ENCODE data around the gene EIF3L.

EIF3L gene

DNA sequence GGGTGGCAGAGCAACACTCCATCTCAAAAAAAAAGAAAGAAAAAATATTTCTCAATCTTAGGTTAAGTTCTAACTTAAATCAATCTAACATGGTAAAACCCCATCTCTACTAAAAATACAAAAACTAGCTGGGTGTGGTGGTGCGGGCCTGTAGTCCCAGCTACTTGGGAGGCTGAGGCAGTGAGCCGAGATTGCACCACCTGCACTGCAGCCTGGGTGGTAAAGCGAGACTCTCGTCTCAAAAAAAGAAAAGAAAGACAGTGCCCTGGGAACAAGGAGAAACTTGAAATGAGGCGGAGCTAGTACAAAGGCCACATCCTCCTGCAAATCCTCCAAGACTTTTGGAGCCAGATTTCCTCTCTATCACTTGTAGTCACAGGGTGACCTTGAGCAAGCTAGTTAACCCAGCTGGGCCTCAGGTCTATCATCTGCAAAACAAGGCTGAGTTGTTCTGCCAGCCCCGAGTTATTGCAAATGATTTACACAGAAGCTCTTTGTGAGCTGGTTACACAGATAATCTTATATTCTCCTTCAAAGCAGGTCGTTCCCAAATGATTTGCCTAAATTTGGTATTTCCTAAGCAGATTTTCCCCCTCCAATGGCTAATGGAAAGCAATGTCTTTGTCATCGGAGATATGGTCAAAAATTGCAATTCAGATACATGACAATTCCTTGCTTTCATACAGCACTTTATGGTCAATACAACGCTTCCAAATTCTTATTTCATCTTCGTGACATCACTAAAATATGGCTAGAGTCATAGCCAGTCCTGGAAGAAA lies 7.0 kb upstream of the EIF3L start:
- DNase-seq (ENCODE audit: low read depth): no peak
- TF ChIP-seq, protein P1, sequence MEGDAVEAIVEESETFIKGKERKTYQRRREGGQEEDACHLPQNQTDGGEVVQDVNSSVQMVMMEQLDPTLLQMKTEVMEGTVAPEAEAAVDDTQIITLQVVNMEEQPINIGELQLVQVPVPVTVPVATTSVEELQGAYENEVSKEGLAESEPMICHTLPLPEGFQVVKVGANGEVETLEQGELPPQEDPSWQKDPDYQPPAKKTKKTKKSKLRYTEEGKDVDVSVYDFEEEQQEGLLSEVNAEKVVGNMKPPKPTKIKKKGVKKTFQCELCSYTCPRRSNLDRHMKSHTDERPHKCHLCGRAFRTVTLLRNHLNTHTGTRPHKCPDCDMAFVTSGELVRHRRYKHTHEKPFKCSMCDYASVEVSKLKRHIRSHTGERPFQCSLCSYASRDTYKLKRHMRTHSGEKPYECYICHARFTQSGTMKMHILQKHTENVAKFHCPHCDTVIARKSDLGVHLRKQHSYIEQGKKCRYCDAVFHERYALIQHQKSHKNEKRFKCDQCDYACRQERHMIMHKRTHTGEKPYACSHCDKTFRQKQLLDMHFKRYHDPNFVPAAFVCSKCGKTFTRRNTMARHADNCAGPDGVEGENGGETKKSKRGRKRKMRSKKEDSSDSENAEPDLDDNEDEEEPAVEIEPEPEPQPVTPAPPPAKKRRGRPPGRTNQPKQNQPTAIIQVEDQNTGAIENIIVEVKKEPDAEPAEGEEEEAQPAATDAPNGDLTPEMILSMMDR (conservative IDR thresholded peaks at IDR 0.05; ENCODE audit: control insufficient read depth, insufficient read depth, low read depth, low read length): no peak
- no peak overlapping the region for H3K4me3 ChIP-seq (ENCODE audit: control insufficient read depth, low read depth, low read length)

DNA sequence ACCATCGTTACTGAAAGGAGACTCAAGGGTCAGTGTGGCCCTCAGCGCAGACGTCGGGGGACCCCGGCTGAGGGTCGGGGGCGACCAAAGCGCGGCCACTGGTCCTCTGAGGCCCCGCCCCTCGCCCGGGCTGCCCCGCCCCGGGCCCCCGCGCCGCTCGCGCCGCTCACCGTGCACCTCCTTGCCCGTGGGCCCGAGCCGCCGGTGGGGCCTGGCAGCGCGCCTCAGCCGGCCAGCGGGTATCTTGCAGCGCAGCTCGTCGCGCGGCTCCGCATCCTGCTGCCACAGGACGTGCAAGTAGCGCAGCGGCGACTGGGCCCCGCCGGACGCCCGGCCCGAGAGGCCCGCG lies 5.5 kb upstream of the EIF3L start:
- DNase-seq (ENCODE audit: low read depth): no peak
- H3K4me3 ChIP-seq (ENCODE audit: control insufficient read depth, low read depth, low read length): peak overlapping the region; percentile 73
- TF ChIP-seq, protein P1 (conservative IDR thresholded peaks at IDR 0.05; ENCODE audit: control insufficient read depth, insufficient read depth, low read depth, low read length): no peak

DNA sequence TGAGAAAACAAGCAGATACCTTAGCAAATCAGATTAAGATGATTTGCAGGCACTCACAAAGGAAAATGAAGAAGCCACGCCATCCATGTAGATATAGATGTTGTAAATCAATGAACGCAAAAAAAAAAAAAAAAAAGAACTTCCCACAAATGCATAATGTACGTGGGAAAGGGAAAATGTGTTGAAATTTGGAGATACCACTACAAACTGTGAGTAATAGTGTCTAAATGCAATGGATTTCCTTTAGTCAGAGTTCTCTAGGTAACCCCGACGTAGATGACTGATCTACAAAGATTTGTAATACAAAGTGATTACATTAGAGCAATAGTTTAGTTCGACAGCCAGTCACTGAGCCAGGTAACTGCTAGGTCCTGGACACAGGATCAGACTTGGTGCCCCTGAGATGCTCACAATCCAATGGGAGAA lies 4.3 kb upstream of the EIF3L start:
- TF ChIP-seq, protein P1 (conservative IDR thresholded peaks at IDR 0.05; ENCODE audit: control insufficient read depth, insufficient read depth, low read depth, low read length): no peak
- peak; percentile 29 for DNase-seq (ENCODE audit: low read depth)
- H3K4me3 ChIP-seq (ENCODE audit: control insufficient read depth, low read depth, low read length): peak overlapping the region; percentile 34

DNA sequence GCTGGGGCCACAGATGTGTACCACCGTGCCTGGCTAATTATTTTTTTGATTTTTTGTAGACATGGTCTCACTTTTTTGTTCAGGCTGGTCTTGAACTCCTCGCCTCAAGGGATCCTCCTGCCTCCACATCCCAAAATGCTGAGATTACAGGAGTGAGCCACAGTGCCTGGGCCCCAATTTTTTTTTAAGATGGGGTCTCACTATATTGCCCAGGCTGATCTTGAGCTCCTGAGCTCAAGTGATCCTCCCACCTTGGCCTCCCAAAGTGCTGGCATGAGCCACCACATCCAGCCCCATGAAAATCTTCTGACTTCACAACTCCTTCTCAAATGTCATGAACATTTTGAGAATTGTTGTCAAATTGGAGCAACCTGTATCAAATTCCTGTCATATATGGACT lies 2.8 kb upstream of the EIF3L start:
- TF ChIP-seq, protein P1 (conservative IDR thresholded peaks at IDR 0.05; ENCODE audit: control insufficient read depth, insufficient read depth, low read depth, low read length): no peak
- DNase-seq (ENCODE audit: low read depth): no peak
- no peak overlapping the region for H3K4me3 ChIP-seq (ENCODE audit: control insufficient read depth, low read depth, low read length)

DNA sequence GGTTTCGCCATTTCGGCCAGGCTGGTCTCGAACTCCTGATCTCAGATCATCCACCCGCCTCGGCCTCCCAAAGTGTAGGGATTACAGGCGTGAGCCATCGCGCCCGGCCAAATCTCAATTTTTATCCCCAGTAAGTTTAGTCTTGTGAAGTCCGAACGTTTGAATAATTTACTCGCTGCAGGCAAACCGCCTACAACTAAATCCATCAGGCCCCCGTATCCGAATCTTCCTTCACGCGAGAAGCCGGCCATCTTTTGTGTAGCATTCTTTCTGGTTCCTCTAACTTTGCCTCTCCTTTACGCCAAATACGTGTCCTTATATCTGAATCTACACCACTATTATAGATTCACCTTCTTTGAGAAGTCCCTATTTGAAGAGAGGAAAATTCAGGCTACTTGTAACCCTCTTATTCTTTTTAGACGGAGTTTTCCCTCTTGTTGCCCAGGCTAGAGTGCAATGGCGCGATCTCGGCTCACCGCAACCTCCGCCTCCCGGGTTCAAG lies 581 bp upstream of the EIF3L start:
- TF ChIP-seq, protein P1 (conservative IDR thresholded peaks at IDR 0.05; ENCODE audit: control insufficient read depth, insufficient read depth, low read depth, low read length): no peak
- H3K4me3 ChIP-seq (ENCODE audit: control insufficient read depth, low read depth, low read length): peak overlapping the region; percentile 98
- DNase-seq (ENCODE audit: low read depth): peak; percentile 49

DNA sequence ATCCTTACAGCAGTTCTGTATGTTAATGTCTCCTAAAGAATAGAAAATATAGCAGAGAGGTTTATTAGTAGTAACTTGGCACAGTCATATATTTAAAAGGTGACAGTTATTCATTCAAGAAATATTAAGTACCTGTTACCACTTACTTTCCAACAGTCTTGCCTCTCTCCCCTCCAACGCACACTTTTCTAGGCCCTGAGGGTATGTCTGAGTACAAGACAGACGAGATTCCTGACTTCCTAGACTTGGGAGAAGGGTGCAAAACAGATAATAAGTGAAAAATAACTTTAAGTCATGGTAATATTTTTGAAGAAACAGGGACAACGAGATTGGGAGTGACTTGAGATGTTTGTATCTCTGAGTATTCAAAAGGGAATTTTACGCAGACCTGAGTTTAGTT lies 1.6 kb downstream of the EIF3L start:
- H3K4me3 ChIP-seq (ENCODE audit: control insufficient read depth, low read depth, low read length): no peak overlapping the region

More for the DNA sequence above, 1.6 kb downstream of the EIF3L start:
- TF ChIP-seq, protein P1 (conservative IDR thresholded peaks at IDR 0.05; ENCODE audit: control insufficient read depth, insufficient read depth, low read depth, low read length): no peak
- DNase-seq (ENCODE audit: low read depth): no peak

Data from fibroblast of mammary gland (primary cell).